Lower lobe of right lung (tissue), 2 donors: ENCODE data around the gene SH3PXD2B. TPM values are rescaled to one million over a fixed set of nuclear protein-coding genes. Genes with fewer than 3 reads are reported as not detected.

Experiments used
- ATAC-seq, 2 donors: fragments of 200-7000 bp; cut with Tn5 transposase; one replicate each; pipeline ENCODE4 v1.9.1; 2020 to 2022; ENCODE audit warnings: mild to moderate bottlenecking in 2 of 2, moderate library complexity in 2 of 2
- DNase-seq: peaks from one replicate; pipeline ENCODE4 v3.0.0-alpha.2; 2020
- H3K27ac ChIP-seq: fragments of 200-600 bp; one replicate; pipeline ENCODE4 v1.8.0; 2022
- H3K27me3 ChIP-seq: fragments of 200-600 bp; one replicate; pipeline ENCODE4 v1.8.0; 2022; ENCODE audit warnings: low read depth
- H3K36me3 ChIP-seq: fragments of 200-600 bp; one replicate; pipeline ENCODE4 v1.8.0; 2022; ENCODE audit warnings: mild to moderate bottlenecking
- H3K4me1 ChIP-seq: fragments of 200-600 bp; one replicate; pipeline ENCODE4 v1.8.0; 2022
- H3K4me3 ChIP-seq: fragments of 200-600 bp; one replicate; pipeline ENCODE4 v1.8.0; 2022; ENCODE audit warnings: mild to moderate bottlenecking
- H3K9me3 ChIP-seq: fragments of 200-600 bp; one replicate; pipeline ENCODE4 v1.8.0; 2022
- CTCF ChIP-seq: fragments of 200-600 bp; IDR thresholded peaks from one replicate; pipeline ENCODE4 v1.8.0; 2022; ENCODE audit warnings: antibody characterized with exemption, mild to moderate bottlenecking
- intact Hi-C: fragments of 100-400 bp; cut with DNase I; formaldehyde crosslinking; loops from one replicate; pipeline ENCODE4 v1.11.0; 2022
- total RNA-seq: library from RNA; stranded (reverse); fragmentation: NEBNext Ultra II Directional; extraction: Animal tissue kit (Norgen Biotek cat#: 25700); gene quantifications from one replicate; pipeline ENCODE4 v1.2.1, GENCODE V29; 2021
- donor health status: DM: no; HTN: yes; CAD: no; lungs with severe emphysema.

The SH3PXD2B gene
- total RNA-seq, 1 donor from 2014 or later, result 49.8 TPM

DNA sequence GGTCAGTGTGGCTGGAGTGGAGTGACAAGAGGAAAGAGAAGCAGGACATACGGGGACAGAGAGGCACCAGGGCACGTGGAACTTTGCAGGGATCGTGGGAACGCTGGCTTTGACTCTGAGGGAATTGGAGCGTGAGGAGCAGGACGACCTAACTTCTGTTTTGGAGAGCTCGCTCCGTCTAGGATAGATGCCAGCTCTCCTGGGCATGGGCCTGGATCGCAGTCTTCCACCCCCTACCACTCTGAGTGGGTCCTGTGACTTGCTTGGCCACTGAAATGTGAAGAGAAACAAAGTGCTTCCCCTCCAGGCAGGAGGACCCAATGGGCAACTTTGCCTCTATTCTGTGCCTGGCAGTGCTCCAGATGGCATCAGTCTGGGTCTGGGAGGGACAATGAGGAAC lies 8.7 kb upstream of the SH3PXD2B start:
- no peak for TF ChIP-seq CTCF

DNA sequence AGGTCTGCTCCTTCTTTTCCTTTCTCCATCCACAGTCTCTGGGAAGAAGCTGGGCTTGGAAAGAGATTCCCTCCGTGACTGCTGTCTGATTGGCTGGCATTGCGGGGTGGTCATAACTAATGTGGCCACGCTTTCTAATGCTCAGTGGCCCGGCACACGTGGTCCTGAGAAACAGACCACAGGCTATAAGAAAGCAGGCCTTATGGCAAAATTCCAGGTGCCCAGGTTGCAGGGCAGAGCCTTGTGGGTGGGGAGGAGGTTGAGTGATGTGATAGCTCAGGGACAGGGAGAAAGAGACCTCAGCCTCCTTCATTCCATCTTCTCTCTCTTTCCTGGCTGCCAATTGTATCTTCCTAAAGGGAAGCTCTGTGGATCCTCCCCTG lies 5.4 kb upstream of the SH3PXD2B start:
- H3K9me3 ChIP-seq, result peaks cover 6% of the 10 kb centered on the region
- peaks cover 16% of the 10 kb centered on the region for H3K4me1 ChIP-seq
- no peak for TF ChIP-seq CTCF
- no peaks in the 10 kb centered on the region for H3K36me3 ChIP-seq
- no peaks in the 10 kb centered on the region for H3K27me3 ChIP-seq
- intact Hi-C loops, result no loop called here
- DNase-seq, result no peak
- H3K27ac ChIP-seq, result no peak overlapping the region
- no peak overlapping the region for H3K4me3 ChIP-seq
- ATAC-seq, result no peak

More for the DNA sequence above, 8.7 kb upstream of the SH3PXD2B start:
- ATAC-seq (no peak), DNase-seq (no peak)
- intact Hi-C loops, result no loop called here
- H3K4me3 ChIP-seq, result no peak overlapping the region
- no peaks in the 10 kb centered on the region for H3K4me1 ChIP-seq
- H3K27me3 ChIP-seq, result no peaks in the 10 kb centered on the region
- peaks cover 6% of the 10 kb centered on the region for H3K9me3 ChIP-seq
- H3K27ac ChIP-seq, result no peak overlapping the region
- no peaks in the 10 kb centered on the region for H3K36me3 ChIP-seq

- Histone ChIP-seq H3K36me3 (no peaks in the 10 kb centered on the region), H3K4me1 (peaks cover 18% of the 10 kb centered on the region), H3K27me3 (no peaks in the 10 kb centered on the region), H3K27ac (no peak overlapping the region), H3K9me3 (peaks cover 5% of the 10 kb centered on the region), H3K4me3 (no peak overlapping the region)
- intact Hi-C loops, result no loop called here
- no peak for TF ChIP-seq CTCF
- no peak for DNase-seq
- ATAC-seq, result no peak
These were observed 4.9 kb upstream of the SH3PXD2B start for GRCh38 chr5:172458976-172459782.

DNA sequence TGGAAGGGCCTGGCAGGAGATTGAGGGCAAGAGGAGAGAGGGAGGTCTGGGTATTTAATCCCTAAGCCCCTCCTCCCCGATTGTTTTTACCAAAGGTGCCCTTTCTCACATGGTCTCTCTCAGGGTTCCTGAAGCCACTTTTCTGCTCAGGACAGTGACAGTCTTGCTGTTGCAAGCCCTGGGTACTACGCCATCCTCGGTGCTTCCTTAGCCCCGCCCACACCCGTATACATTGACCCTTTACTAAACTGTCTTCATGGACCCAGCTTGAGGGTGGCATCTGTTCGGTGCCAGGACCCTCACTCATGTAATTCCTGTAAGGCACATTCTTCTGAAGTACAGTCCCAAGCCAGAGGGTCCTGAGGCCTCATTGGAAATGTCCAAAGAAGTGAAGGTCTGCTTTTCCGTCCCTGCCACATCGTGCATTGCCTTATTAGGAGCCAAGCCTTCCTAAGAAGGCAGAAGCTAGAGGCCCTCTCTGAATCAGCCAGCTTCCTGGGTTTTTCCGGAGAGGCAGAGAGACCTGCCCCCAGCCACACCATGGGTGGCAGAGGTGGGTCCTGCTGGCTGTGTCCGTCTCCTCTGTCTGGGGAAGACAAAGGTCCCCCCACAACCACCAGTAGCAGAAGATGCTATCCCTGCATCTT lies 1.9 kb upstream of the SH3PXD2B start:
- DNase-seq (no peak), ATAC-seq (no peak)
- no peak for TF ChIP-seq CTCF
- Histone ChIP-seq H3K27ac (no peak overlapping the region), H3K4me1 (peaks cover 38% of the 10 kb centered on the region), H3K9me3 (no peaks in the 10 kb centered on the region), H3K36me3 (no peaks in the 10 kb centered on the region), H3K4me3 (no peak overlapping the region), H3K27me3 (no peaks in the 10 kb centered on the region)
- intact Hi-C loops, result no loop called here

GRCh38 chr5:172455511-172456061 lies 1.3 kb upstream of the SH3PXD2B start:
- Histone ChIP-seq H3K27me3 (no peaks in the 10 kb centered on the region), H3K4me3 (peak overlapping the region; percentile 59), H3K4me1 (peaks cover 42% of the 10 kb centered on the region), H3K27ac (no peak overlapping the region), H3K36me3 (no peaks in the 10 kb centered on the region), H3K9me3 (no peaks in the 10 kb centered on the region)
- no peak for TF ChIP-seq CTCF
- no peak for DNase-seq
- intact Hi-C loops, result no loop called here
- peak in 1 of 2 donors; percentile 27 for ATAC-seq
